GM10847 (cell line): ENCODE measurements around the gene IFNL1.

Experiments
- POLR2A ChIP-seq: IDR thresholded peaks from 2 replicates; pipeline ENCODE4 v1.6.1; 2011; ENCODE audit not compliant: insufficient read length; ENCODE audit errors: extremely low read depth

Gene IFNL1

GRCh38 chr19:39334444-39334976 lies 38.3 kb downstream of the IFNL1 start:
- no peak for TF ChIP-seq POLR2A

- TF ChIP-seq POLR2A = no peak
Observed at GRCh38 chr19:39335168-39335548, 39.0 kb downstream of the IFNL1 start.

- TF ChIP-seq POLR2A = no peak
Observed at GRCh38 chr19:39336483-39336882, 40.3 kb downstream of the IFNL1 start.

- TF ChIP-seq POLR2A = no peak
Observed at GRCh38 chr19:39339674-39340073, 43.5 kb downstream of the IFNL1 start.

- no peak for TF ChIP-seq POLR2A
Observed at GRCh38 chr19:39341129-39341718, 45.0 kb downstream of the IFNL1 start.

GRCh38 chr19:39341719-39342604 lies 45.8 kb downstream of the IFNL1 start, which contains the start of gene SAMD4B:
TSS of gene SAMD4B (plus strand) at chr19:39342421. CDS start at chr19:39356894, 14,473 bp downstream.
- peak; percentile 96 for TF ChIP-seq POLR2A

- TF ChIP-seq POLR2A = no peak
Observed at GRCh38 chr19:39342647-39343305, 46.6 kb downstream of the IFNL1 start.

GRCh38 chr19:39345956-39346355 lies 49.7 kb downstream of the IFNL1 start:
- TF ChIP-seq POLR2A = no peak

GRCh38 chr19:39347332-39348164 lies 51.3 kb downstream of the IFNL1 start:
- TF ChIP-seq POLR2A = no peak
